Spinal cord (tissue), 10 donors: ENCODE measurements around the gene VAV3. TPM values are rescaled to one million over a fixed set of nuclear protein-coding genes. Genes with fewer than 3 reads are reported as not detected.
A peak's percentile ranks its signal among the peaks of the same experiment; 100 is the strongest.

ENCODE experiments used
- DNase-seq, 6 donors: peaks; one replicate each; pipeline versions ENCODE4 v3.0.0 to v3.0.0-alpha.2; 2013 to 2015; ENCODE audit warnings: low spot score in 6 of 6, low read depth in 4 of 6
- H3K27ac ChIP-seq: one replicate; pipeline ENCODE4 v1.5.1; 2013; ENCODE audit warnings: low read depth, low read length, control low read depth
- H3K27me3 ChIP-seq: one replicate; pipeline ENCODE4 v1.6.1; 2013; ENCODE audit warnings: low read length; ENCODE audit not compliant: control insufficient read depth, insufficient read depth
- H3K36me3 ChIP-seq: one replicate; pipeline ENCODE4 v1.6.1; 2013; ENCODE audit warnings: low read length; ENCODE audit not compliant: control insufficient read depth, insufficient read depth
- H3K4me1 ChIP-seq: one replicate; pipeline ENCODE4 v1.6.1; 2013; ENCODE audit warnings: low read length; ENCODE audit not compliant: control insufficient read depth, insufficient read depth
- H3K4me3 ChIP-seq: one replicate; pipeline ENCODE4 v1.5.1; 2013; ENCODE audit warnings: low read depth, low read length, control low read depth
- H3K9me3 ChIP-seq: one replicate; pipeline ENCODE4 v1.6.1; 2013; ENCODE audit warnings: low read length; ENCODE audit not compliant: control insufficient read depth, insufficient read depth
- WGBS: methylation state at CpG from one replicate; pipeline ENCODE4 v1.1.5; 2013; ENCODE audit warnings: missing lambda C conversion rate; ENCODE audit not compliant: insufficient coverage; 5-methylcytosine and 5-hydroxymethylcytosine counted together
- polyA plus RNA-seq, 2 donors: library from polyadenylated mRNA; unstranded; fragments of 120-200 nt; gene quantifications; one replicate each; pipeline ENCODE4 v1.2.1, GENCODE V29; 2013; ENCODE audit not compliant: insufficient read length in 2 of 2
- total RNA-seq, 2 donors: library from RNA; depleted of rRNA in 1 of 2; stranded (reverse); fragments of 120-200 nt in 1 of 2; fragments of >200 nt in 1 of 2; gene quantifications; one replicate each; pipeline versions ENCODE4 v1.2.3 to v1.2.4, GENCODE V29; 2013 to 2014
- donor health status: healthy.

VAV3 gene
- total and polyA plus RNA-seq, 4 donors: 6.1 to 13.6 (median 9.2) TPM

GRCh38 chr1:108000184-108000583 lies 35.2 kb upstream of the VAV3 start:
- Histone ChIP-seq H3K27ac (no peak overlapping the region), H3K36me3 (no peaks in the 10 kb centered on the region), H3K4me3 (no peak overlapping the region), H3K27me3 (no peaks in the 10 kb centered on the region), H3K9me3 (no peaks in the 10 kb centered on the region), H3K4me1 (peaks cover 4% of the 10 kb centered on the region)
- peak in 2 of 6 donors; percentile 8 to 49 for DNase-seq
- WGBS: 46% methylated on average over 2 of the region's 6 CpGs

DNA sequence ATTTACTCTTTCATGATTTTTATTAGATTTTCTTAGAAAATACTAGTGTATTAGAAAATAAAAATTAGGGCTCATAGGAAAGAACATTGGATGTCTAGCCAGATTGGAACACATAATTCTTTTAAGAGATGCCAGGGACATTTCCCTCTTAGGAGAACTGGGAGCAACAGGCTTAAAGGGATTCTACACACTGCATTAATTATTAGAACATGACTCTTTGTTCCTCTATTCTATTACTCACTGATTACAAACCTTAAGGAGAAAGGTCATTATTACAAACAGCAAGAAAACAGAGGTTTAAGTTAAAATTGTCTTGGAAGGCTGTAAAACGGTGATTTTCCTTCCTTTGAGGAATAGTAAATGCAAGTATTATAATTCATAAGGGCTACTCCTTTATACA lies 32.9 kb upstream of the VAV3 start:
- DNase-seq: no peak
- no CpG with 5 or more reads among the region's 1 CpG for WGBS
- Histone ChIP-seq H3K27me3 (no peaks in the 10 kb centered on the region), H3K4me1 (peaks cover 13% of the 10 kb centered on the region), H3K36me3 (no peaks in the 10 kb centered on the region), H3K9me3 (no peaks in the 10 kb centered on the region), H3K27ac (no peak overlapping the region), H3K4me3 (no peak overlapping the region)

- DNase-seq: peak in 3 of 6 donors; percentile 24 to 69 (median 57)
- no peaks in the 10 kb centered on the region for H3K9me3 ChIP-seq
- H3K4me3 ChIP-seq: no peak overlapping the region
- H3K4me1 ChIP-seq: peaks cover 9% of the 10 kb centered on the region
- peaks cover 2% of the 10 kb centered on the region for H3K27me3 ChIP-seq
- H3K27ac ChIP-seq: no peak overlapping the region
- 17% methylated on average over 5 of the region's 7 CpGs for WGBS
- no peaks in the 10 kb centered on the region for H3K36me3 ChIP-seq
Measured at GRCh38 chr1:107993920-107994319, 28.9 kb upstream of the VAV3 start.

GRCh38 chr1:107992347-107992746 lies 27.4 kb upstream of the VAV3 start:
- 100% methylated on average over 2 of the region's 3 CpGs for WGBS
- Histone ChIP-seq H3K36me3 (no peaks in the 10 kb centered on the region), H3K27me3 (peaks cover 2% of the 10 kb centered on the region), H3K9me3 (no peaks in the 10 kb centered on the region), H3K4me1 (peaks cover 9% of the 10 kb centered on the region), H3K27ac (no peak overlapping the region), H3K4me3 (no peak overlapping the region)
- DNase-seq: no peak

DNA sequence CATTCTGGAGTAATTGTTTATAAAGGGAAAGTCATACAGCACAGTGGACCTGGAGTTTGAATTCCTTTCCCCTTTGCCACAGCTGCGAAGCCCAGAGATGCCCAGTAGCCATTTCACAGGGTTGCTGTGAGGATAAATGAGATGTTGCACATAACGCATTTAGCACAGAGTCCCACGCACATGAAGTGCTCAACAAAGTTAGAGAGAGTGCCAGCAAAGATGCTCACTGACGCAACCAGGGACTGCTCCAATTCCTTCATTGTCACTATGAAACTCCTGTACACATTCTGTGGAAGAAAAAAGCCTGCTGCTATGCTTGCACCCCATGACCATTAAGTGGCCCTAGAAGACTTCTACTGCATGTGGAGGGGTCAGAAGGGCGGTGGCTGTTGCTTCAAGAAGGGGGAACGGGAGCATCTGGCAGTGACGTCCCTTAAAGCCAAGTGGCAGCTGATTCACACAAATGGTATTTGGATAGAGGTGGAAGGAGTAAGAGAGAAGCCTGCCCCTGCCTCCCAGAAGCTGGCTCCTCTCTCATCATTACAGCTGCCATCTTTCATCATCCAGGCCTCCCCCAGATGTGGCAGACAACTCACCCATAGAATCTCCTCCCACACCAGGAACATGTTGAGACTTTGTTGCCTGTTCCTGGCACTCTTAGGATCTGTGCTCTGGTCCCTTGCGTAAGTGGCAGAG lies 26.5 kb upstream of the VAV3 start:
- no peak for DNase-seq
- Histone ChIP-seq H3K9me3 (no peaks in the 10 kb centered on the region), H3K4me1 (peaks cover 9% of the 10 kb centered on the region), H3K4me3 (no peak overlapping the region), H3K27ac (no peak overlapping the region), H3K27me3 (peaks cover 2% of the 10 kb centered on the region), H3K36me3 (no peaks in the 10 kb centered on the region)
- 95% methylated on average over 5 of the region's 8 CpGs for WGBS

GRCh38 chr1:107990606-107991005 lies 25.6 kb upstream of the VAV3 start:
- WGBS: 92% methylated on average over 5 of the region's 5 CpGs

DNA sequence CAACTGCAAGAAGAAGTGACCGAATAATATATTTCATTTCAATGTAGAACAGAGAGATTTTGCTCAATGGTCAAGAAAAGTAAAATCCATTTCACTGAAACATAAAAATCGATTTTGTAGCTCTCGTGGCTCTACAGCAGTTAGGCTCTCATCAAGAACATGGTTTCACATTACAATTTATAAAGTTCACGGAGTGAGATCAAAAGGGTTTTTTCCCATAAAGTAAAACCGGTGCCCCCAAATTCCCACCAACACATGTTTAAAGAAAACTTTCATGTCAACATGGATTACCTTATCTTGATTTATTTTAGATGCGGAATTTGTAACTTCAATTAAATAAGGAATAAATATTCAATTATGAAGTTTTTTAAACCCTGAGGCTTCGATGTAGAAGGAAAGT lies 16.3 kb upstream of the VAV3 start:
- Histone ChIP-seq H3K27ac (no peak overlapping the region), H3K4me3 (no peak overlapping the region), H3K36me3 (no peaks in the 10 kb centered on the region)

More at GRCh38 chr1:107990606-107991005, 25.6 kb upstream of the VAV3 start:
- H3K36me3 ChIP-seq: no peaks in the 10 kb centered on the region
- no peak overlapping the region for H3K4me3 ChIP-seq
- no peak for DNase-seq
- H3K27me3 ChIP-seq: peaks cover 2% of the 10 kb centered on the region
- H3K9me3 ChIP-seq: no peaks in the 10 kb centered on the region
- H3K27ac ChIP-seq: no peak overlapping the region
- H3K4me1 ChIP-seq: peaks cover 9% of the 10 kb centered on the region

DNA sequence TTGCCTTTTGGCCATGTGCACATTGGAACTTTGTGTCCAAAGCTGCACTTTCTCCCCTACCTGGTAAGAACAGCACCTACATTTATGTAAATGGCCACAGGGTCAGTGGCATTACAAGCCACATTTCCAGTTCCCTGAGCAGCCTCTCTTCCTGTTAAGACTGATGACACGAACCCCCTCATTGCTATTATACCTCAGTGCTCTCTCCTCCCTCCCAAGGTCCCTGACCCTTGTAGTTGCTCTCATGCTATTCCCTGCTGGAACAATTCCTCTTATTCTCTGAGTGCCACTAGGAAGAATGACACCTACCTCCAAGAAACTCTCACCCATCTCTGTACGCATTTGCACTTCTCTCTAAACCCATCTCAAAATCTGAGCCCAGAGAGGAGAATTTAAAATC lies 14.9 kb upstream of the VAV3 start:
- no CpG with 5 or more reads among the region's 2 CpGs for WGBS
- no peaks in the 10 kb centered on the region for H3K36me3 ChIP-seq

More for the DNA sequence above, 16.3 kb upstream of the VAV3 start:
- Histone ChIP-seq H3K4me1 (no peaks in the 10 kb centered on the region), H3K9me3 (no peaks in the 10 kb centered on the region), H3K27me3 (no peaks in the 10 kb centered on the region)
- WGBS: 100% methylated on average over 2 of the region's 7 CpGs
- DNase-seq: no peak

DNA sequence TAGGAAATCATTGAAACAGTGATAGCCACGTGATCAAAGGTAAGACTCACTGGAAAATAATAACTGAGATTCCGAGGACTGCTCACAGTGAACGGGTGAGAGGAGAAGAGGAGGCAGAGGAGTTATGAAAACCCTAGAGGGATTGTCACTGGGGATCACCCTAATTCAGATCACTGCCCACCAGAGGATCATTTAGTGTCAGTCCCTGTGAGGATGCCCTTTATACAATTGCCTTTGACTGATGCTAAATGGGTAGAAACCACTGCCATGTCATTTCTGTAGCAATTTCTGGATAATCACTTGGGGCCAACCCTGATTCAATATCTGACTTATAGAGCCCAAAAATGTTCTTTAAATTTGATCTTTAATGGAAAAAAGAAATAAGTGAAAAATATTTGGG lies 14.1 kb upstream of the VAV3 start:
- Histone ChIP-seq H3K9me3 (no peaks in the 10 kb centered on the region), H3K36me3 (no peaks in the 10 kb centered on the region), H3K27me3 (no peaks in the 10 kb centered on the region), H3K4me3 (no peak overlapping the region), H3K4me1 (no peaks in the 10 kb centered on the region), H3K27ac (no peak overlapping the region)
- WGBS: 100% methylated on average over 1 of the region's 3 CpGs
- DNase-seq: no peak

More for the DNA sequence above, 14.9 kb upstream of the VAV3 start:
- no peaks in the 10 kb centered on the region for H3K9me3 ChIP-seq
- H3K4me3 ChIP-seq: no peak overlapping the region
- DNase-seq: no peak
- H3K27ac ChIP-seq: no peak overlapping the region
- H3K27me3 ChIP-seq: no peaks in the 10 kb centered on the region
- H3K4me1 ChIP-seq: no peaks in the 10 kb centered on the region

DNA sequence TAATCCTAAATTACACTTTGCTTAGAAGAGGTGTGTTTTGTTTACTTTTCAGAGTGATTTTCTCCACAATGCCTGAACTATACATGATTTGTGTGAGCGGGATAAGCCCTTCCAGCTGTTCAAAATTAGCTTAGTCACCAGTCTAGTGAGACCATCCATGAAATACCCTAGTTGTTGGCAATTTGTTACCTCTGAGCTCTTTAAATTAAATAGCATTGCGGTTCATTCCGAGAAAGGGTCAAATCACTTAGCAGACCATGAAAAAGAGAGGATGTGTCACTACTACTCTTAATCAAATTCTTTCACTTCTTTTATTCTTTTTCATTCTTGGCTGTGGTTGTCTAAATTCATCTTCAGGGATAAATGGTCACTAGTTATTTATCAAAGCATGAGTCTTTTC lies 11.9 kb upstream of the VAV3 start:
- no peaks in the 10 kb centered on the region for H3K9me3 ChIP-seq
- H3K4me3 ChIP-seq: no peak overlapping the region
- no peaks in the 10 kb centered on the region for H3K27me3 ChIP-seq
- no CpG with 5 or more reads among the region's 3 CpGs for WGBS
- H3K27ac ChIP-seq: no peak overlapping the region
- no peaks in the 10 kb centered on the region for H3K4me1 ChIP-seq
- DNase-seq: peak in 1 of 6 donors; percentile 42
- H3K36me3 ChIP-seq: no peaks in the 10 kb centered on the region
